NCI-H345 (cell line): ENCODE results near the gene LINC00237.
A peak's percentile ranks its signal among the peaks of the same experiment; 100 is the strongest.

Experiments used
- DNase-seq: peaks from one replicate; lab custom pipeline; 2025; lab: John Stamatoyannopoulos, UW

The LINC00237 gene

DNA sequence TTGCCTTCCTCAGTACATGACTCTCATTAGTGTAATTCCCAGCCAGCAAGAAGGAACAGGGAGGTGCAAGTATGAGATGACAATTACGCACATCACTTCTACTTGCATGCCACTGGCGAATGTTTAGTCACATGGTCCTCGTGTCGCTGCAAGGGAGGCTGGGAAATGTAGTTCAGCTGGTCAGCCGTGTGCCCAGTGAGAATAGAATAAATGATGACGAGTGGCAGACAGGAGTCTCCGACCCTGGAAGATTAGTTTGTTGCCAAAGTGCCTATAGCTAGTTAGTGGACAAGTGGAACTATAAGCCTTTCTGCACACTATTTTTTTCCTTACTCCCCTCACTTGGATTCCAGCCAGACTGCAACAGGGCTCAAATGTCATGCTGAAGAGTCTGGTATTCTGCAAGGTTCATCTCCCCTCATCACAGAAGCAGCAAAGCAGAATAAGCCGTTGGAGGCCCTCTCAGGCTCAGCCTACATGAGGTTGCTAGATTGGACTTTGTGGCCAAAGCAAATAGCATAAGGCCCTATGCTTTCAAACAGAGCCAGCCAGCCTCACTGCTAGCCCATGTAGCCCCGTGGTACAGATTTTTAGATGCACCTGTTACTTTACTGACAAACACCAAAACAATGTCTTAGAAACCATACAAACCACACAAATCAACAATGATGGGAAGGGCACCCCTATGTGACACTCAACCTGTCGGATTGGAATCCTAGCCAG lies 9.7 kb downstream of the LINC00237 start:
- peak; percentile 34 for DNase-seq

DNA sequence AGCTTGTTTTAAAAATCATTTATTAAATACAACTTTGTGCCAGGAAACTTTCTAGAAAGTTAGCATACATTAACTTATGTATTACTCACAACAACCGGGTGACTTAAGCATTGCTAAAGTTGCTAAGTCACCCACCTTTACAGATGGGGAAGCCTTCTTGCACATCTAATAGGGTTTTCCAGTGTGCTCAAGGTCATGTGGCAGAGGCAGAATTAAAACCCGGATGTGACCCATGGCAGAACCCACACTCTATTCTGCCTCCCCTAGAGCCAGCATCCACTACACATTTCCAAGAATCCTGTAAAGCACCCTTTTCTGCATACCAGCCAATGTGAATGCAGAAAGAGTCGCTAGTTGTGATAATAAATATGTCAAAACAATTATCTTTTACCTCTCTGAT lies 13.4 kb downstream of the LINC00237 start:
- DNase-seq: no peak

DNA sequence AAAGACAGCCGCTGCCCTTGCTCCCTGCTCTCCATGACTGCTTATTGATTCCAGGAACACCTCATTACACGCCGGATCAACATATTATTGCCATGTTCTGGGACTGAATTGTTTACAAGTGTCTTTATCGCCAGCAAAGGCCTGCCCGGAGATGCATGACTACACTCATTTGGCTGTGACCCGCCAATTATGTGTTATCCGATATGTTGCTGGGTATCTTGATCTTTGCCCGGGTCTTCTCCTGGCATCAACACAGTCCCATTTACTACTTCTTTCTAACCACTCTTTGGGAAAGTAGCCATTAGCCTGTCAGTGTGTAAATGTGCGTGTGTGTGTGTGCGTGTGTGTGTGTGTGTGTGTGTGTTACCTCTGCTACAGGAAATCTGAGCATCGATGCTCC lies 15.4 kb downstream of the LINC00237 start:
- DNase-seq: peak; percentile 48

DNA sequence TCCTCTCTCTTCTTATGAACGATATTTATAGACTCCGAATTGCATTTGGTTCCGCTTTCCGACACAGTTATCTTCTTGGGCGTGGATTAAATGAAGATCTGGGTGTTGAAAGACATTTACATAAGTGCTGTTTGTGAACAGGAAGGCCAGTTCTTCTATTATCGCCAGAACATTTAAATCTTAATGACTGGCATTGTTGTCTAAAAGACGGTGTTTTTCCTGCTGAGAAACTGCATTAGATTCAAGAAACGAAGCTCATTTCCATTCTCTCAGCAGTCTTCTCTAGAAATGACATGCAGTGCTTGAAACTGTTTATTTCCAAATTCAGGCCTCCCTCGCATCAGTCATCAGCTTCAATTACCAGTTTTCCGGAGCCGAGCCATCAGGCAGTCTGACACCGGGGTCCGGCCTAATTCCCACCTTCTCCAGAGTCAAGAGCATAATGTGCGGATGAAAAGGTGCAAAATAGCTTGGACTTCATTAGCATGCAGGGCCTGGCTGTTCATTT lies 16.0 kb downstream of the LINC00237 start:
- no peak for DNase-seq

DNA sequence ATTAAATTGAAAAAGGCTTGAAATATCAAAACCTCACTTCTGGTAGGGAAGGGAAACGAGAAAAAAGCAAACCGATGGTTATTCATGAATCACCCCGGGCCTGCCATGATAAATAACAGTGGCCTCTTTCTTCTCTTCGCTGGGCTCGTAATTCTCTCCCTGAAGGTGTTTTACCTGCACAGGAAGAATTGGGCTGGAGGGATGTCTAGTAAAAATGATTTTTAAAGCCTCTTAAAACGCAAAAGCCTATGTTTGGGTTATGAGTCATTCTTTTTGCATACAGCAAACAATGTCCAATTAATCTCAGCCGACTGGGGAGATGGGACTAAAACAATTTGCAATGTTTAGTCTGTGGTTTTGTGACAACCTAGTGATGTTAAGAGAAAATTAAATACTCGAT lies 16.8 kb downstream of the LINC00237 start:
- DNase-seq: no peak

DNA sequence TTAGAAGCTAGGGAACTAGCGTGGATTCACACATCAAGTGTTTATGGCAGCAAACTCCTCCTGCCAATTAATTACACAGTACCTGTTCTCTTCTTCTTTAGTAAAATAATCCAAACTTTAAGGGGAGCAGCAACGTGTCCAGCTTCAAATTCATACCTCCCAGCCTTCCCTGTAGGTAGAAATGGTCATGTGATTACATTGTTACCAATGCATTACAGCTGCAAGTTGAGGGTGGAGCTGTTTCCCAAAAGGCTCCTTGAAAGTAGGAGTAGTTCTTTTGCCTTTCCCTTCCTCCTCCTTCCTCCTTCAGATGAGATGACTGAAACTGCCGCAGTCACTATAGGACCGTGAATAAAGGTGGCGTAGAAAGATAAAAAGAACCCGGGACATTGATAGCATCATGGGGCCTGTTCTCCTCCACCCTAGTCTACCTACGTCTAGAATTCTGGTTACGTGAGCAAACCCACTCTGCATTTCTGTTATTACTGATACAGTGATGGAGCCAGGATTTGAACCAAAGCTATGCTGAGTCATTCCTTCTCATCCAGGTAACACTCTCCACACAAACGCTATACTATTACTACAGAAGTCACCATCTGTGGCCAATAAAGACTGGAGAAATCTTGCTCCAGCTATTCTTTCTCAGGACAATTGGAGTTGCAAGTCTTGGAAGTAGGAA lies 18.2 kb downstream of the LINC00237 start:
- DNase-seq: no peak

DNA sequence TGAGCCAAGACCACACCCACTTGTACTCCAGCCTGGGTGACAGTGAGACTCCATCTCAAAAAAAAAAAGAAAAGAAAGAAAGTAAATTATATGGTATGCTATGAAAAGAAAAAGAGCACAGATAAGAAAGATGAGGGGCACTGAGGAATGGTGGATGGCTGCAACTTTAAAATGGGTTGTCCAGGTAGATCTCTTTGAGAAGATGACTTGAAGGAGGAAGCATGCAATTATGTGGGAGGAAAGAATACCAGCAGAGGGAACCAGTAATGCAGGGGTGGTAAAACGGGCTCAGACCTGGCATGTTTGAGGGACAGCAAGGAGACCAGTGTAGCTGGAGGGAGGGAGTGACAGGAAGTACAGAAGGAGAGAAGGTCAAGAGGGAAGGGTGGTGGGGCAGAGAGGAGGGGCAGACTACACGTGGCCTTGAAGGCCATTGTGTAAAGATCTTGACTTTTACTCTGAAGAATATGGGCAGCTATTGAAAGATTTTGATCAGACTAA lies 22.3 kb downstream of the LINC00237 start:
- no peak for DNase-seq

DNA sequence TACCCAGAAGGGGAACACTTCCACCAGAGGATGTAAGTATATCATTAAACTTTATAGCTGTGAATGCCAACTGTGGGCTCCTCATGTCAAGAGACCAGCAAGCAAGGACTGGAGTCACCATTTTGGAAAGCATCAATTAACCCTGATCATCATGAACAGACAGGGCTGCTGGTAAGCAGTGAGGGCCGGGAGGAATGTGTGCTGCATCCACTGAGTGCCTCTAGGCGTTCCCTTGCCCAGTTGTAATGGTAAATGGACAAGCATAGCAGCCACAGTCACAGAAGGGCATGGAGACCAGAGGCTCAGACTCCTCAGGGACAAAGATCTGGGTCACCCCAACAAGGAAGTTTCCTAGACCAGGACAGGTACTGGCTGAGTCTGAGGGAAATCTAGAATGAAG lies 23.6 kb downstream of the LINC00237 start:
- no peak for DNase-seq

DNA sequence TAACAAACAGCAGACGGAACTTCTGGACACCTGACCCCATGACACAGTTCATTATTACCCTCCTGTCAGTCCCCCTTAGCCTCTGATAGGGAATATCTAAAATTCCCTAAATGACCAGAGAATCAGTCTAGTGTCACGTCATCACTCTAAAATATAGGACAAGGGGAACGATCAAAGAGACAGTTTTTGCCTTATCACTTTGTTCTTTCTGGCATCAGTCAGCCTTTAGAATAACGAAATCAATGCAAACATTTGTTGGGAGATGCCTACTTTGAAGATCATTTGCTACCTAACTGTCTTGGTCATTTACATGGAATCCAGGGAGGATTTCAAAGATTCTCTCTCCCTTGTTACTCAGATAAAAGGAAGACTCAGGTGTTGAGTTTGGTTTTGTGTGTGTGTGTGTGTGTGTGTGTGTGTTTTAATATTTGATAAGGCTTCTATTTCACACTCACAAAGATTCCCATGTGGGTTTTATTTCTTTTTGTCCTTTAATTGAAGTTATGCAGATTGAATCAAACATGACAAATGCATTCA lies 28.3 kb downstream of the LINC00237 start:
- DNase-seq: no peak

DNA sequence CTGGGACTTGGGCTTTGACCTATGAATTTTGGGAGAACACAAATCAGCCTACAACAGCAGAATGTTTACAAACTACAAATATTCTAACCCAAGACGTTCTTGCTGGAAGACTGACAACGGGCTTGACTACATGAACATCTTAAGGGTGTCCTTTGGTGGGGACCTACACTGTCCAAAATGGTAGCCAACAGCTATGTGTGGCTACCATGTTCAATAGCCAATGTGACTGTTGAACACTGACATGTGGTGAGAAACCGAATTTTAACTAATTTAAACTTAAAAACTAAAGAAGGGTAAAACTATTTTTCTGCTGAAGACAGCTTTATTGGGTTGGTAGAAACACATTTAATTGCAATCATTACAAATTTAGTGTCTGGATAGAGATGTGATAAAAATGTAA lies 30.1 kb downstream of the LINC00237 start:
- DNase-seq: no peak

DNA sequence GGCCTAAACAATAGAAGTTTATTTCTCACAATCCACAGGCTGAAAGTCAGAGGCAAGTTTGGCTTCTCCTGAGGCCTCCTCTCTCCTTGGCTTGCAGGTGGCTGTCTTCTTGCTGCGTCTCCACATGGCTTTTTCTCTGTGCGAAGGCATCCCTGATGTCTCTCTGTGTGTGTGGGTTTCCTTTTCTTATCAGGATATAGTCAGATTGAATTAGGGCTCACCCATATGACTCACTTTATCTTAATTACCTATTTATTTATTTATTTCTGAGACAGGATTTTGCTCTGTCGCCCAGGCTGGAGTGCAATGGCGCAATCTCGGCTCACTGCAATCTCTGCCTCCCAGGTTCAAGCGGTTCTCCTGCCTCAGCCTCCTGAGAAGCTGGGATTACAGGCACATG lies 30.7 kb downstream of the LINC00237 start:
- no peak for DNase-seq

DNA sequence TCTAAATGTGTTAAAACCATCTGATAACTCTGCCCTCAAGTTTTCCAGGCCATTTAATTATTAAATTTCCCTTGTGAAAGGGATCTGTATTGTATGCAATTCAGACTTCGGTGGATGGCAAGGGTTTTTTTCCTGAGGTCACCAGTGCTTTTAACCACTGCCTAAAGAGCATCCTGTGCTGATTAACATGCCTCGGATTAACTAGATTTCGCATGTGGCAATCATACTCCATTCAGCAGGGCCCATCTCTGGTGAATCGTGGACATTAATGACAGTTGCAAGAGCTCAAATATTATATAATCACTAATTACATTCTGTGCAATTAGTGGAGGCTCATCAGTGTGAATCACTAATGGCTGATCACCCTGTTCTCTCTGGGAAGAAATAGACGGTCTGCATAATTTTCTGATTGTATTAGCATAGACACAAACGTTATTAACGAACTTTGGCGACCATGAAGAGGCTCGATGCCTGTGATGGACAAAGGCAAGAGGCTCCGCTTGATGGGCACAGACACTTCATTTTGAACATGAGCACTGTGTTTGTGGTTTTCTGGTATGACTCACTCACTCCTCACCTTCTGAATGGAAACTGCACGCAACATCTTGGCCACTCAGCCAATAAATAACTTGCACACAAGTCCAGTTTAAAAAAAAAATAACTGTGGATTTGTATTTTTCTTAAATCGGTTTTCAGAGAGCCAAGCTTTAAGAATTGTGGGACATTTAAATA lies 31.4 kb downstream of the LINC00237 start:
- no peak for DNase-seq

DNA sequence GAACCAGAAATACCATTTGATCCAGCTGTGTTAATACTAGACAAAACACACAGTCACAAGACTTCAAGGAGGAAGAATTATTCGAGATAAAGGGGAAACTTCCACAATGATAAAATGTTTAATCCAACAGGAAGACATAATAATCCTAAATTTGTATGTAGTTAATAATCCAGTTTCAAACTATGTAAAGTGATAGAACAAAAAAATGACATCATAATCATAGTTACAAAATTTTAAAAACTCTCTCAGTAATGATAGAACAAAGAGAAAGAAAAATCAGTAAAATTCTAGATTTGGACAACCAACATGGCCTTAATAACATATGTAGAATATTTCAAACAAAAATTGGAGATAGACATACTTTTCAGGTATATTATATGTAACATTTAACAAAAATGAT lies 38.9 kb downstream of the LINC00237 start:
- DNase-seq: no peak

DNA sequence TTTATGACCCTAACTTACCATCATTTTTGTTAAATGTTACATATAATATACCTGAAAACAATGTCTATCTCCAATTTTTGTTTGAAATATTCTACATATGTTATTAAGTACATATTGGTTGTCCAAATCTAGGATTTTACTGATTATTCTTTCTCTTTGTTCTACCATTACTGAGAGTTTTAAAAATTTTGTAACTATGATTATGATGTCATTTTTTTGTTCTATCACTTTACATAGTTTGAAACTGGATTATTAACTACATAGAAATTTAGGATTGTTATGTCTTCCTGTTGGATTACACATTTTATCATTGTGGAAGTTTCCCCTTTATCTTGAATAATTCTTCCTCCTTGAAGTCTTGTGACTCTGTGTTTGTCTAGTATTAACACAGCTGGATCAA lies 41.2 kb downstream of the LINC00237 start:
- DNase-seq: no peak

DNA sequence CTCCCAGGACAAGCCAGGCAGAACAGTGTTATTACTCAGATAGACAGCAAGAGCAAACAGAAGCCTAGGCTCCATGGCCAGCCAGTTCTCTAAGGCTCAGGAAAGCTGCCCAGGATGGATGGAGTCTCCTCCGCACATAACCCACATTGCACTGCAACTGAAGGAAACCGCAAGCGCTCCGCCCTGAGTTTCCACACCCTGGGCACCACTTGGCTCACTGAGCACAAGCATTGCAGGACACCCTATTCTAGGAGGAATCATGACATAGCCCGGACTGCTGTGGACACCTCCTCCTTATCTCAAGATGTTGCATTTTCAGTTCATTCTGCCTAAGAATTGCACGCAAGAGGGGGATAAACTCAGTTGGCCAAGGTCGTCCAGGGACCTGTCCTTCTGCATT lies 42.9 kb downstream of the LINC00237 start:
- no peak for DNase-seq

DNA sequence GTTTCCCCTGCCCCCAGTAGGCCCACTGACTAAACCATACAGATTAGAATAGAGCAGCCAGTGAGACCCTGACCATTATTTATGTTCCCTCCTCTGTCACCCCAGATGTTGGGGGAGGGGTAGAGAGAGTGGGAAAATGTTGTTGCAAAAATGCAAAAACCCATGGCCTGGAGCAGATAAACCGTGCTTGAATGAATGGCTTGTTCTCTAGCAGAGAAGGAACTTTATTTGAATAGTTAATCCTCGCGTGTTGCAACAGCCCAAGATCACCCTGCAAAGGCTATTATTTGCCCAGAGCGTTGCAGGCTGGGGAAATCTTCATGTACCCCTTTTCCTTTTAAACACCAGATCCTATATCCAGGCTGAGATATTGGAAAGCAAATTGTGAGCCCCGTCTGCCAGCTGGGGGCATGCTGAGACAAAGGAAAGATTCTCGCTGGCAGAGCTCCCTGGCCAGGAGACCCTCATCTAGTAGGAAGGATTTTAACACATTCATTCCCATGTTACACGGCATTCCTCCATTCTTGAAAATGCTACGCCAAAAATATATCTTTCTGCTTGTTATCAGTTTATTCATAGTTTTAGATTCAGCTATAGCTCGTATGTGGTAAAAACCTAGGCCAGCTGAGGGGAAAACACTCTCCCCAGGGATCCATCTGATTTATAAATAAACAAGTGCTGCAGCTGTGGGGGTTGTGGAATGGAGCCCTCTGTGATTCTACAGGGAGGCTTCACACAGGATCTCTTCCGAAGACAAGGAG lies 53.0 kb downstream of the LINC00237 start:
- DNase-seq: peak; percentile 15

DNA sequence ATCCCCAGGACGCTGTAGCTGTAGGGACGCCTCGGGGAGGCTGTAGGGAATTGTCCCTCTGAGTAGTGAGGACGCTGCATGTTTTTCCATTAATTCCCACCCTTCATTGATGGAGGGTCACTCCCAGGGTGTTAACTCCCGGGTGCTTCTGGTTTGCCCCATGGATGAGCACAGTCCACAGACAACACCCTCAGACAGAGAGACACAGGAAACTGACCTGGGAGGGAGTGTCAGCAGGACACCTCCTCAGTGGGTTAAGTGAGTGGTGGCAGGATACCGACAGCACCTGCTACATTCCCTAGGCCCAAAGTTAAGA lies 53.5 kb downstream of the LINC00237 start:
- no peak for DNase-seq

DNA sequence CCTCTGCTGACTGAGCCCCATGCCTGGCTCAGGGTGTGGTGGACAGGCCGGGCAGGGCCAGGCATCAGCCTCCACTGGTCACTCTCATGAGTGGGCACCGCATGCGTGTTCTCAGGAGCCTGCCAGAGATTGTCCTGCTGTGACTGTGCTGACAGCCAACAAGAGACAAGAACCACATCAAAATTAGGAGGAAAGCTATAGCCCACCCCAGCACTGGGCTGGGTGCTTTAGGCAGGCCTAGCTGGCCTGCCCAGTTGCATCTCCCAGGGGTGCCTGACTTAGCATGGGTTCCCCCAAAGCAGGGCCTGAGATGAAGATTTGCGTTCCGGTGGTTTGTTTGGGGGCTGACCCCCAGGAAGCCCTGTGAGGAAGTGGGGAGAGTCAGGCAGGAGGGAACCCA lies 53.9 kb downstream of the LINC00237 start:
- no peak for DNase-seq

DNA sequence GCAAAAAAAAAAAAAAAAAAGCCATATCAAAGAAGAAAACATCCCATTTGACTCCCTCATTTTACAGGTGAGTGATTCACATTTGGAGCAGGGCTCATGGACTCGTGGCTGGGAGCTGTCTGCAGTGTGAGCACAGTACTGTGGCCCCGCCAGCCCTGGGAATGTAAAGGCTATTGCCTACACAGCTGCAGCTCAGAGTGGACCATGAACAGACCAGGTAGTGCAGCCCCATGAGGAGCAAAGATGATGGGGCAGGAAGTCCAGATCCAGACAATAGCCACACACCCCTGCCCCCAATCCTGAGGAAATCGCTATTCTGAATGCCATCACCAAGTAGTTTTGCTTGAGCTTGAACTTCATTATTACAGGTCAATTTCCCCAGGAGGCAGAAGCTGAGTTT lies 55.4 kb downstream of the LINC00237 start:
- DNase-seq: no peak

DNA sequence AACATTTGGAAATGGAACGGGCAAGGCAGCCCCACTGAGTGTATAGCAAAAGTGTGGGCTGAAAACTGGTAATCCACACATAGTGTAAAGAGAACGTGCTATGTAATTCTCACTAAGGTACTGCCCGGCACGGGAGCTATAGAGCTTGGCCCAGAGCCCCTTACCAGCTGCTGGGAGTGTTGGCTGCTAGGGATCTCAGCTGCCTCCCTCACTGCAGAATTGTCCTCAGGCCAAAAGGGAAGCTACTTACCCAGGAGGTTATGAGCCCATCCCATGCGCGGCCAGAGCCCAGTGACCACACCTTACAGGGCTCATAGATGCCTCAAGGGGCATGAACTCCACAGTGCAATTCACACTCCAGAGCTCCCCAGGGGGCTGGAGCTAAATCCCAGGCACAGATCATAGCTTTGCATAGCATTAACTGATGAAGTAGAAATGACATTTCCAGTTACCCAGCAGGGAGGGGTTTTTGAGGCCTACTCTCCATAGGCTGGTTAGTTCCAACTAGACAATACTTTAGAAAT lies 56.8 kb downstream of the LINC00237 start:
- DNase-seq: no peak

DNA sequence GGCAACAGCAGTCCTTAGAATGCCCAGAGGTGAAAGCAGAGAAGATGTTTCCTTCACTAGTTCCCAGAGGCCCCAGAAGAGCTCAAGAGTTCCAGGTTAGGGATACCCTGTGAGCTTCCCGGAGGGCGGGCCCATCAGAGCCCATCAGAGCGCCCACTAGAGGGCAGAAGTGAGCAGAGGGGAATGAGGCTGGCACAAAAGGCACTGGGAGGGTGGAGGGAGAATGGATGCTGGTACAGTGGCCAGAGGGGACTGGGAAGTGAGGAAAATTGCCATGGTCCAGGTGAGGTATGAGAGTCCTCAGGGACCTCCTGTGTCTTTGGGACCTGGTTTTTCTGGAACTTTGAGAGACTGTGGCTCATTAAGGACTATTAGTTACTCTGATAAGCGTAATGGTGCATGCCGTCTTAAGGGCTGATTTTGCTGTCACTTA lies 57.3 kb downstream of the LINC00237 start:
- DNase-seq: peak; percentile 18

DNA sequence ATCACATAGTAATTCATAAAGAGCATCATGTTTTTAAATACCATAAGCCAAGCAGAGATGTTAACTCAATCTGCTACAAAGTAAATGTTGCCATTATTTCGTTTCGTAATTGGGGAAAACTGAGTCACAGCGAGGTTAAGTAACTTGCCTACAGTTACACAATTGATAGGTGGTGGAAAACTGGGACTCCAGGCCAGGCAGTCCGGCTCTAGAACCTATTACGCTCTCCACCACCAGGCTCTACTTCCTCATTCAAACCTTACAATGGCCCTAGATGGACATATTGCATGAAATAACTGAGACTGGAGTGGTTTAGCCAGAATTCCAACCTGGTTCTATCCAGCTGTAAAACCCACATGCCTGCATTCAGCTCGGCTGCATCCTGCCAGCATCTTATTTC lies 58.2 kb downstream of the LINC00237 start:
- no peak for DNase-seq
